ENCODE results near the gene JUNB. TPM values are rescaled to one million over a fixed set of nuclear protein-coding genes. Genes with fewer than 3 reads are reported as not detected.

Gene JUNB
- total RNA-seq, 1 donor from 2014 or later: 5.7 TPM

DNA sequence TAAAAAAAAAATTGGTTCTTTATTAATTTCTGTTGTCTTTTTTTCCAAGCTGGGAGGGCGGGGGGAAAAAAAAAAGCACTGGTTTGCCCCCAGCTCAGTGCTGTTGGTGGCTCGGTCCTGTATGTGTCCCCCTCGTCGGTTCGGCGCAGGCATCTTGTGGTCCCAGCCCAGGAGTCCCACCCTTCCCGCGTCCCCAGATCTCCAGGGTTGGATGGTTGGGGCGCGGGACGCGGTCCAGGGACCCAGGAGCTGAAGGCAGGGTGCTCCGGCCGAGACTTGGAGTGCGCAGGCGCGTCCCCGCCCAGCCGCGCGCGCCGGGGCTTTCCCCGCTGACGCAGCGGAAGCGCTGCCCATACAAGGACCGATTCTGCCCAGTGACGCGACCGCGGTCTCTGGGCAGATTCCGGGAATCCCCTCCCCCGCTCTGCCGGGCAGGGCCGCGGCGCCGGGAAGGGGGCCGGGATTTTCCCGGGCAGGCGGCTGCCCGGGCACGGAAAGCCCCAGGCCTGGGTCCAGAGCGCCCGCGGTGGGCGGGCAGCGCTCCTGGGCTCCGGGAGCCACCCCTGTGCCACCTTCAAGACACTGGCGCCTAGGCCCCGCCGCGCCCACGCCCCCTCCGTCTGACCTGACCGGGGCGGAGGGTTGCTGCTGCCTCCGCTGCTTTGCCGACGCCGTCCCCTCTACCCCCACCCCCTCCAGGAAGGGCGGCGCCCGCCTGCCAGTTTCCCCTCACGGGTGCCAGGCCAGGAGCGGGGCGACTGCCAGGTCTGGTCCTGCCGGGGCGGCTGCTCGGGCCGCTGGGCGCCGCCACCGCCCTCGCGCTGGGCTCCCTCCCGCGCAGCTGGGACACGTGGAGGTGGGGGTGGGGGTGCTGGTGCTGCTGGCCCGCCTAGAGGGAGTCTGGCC lies 2.3 kb downstream of the JUNB start:
- TF ChIP-seq, protein P1, sequence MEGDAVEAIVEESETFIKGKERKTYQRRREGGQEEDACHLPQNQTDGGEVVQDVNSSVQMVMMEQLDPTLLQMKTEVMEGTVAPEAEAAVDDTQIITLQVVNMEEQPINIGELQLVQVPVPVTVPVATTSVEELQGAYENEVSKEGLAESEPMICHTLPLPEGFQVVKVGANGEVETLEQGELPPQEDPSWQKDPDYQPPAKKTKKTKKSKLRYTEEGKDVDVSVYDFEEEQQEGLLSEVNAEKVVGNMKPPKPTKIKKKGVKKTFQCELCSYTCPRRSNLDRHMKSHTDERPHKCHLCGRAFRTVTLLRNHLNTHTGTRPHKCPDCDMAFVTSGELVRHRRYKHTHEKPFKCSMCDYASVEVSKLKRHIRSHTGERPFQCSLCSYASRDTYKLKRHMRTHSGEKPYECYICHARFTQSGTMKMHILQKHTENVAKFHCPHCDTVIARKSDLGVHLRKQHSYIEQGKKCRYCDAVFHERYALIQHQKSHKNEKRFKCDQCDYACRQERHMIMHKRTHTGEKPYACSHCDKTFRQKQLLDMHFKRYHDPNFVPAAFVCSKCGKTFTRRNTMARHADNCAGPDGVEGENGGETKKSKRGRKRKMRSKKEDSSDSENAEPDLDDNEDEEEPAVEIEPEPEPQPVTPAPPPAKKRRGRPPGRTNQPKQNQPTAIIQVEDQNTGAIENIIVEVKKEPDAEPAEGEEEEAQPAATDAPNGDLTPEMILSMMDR (IDR thresholded peaks at IDR 0.05; ENCODE audit: unreplicated experiment): peak; percentile 5
- peak; percentile 85 for DNase-seq (ENCODE audit: low spot score, unreplicated experiment)
- H3K4me3 Mint-ChIP-seq (ENCODE audit: low read depth): peak overlapping the region; percentile 80
- H3K9me3 Mint-ChIP-seq (ENCODE audit: low read depth): no peaks in the 10 kb centered on the region
- H3K4me1 Mint-ChIP-seq (ENCODE audit: low read depth): peaks cover 18% of the 10 kb centered on the region
- peak overlapping the region; percentile 92 for H3K27ac Mint-ChIP-seq
- H3K36me3 Mint-ChIP-seq (ENCODE audit: insufficient read depth): peaks cover 1% of the 10 kb centered on the region
- peaks cover 18% of the 10 kb centered on the region for H3K27me3 Mint-ChIP-seq

DNA sequence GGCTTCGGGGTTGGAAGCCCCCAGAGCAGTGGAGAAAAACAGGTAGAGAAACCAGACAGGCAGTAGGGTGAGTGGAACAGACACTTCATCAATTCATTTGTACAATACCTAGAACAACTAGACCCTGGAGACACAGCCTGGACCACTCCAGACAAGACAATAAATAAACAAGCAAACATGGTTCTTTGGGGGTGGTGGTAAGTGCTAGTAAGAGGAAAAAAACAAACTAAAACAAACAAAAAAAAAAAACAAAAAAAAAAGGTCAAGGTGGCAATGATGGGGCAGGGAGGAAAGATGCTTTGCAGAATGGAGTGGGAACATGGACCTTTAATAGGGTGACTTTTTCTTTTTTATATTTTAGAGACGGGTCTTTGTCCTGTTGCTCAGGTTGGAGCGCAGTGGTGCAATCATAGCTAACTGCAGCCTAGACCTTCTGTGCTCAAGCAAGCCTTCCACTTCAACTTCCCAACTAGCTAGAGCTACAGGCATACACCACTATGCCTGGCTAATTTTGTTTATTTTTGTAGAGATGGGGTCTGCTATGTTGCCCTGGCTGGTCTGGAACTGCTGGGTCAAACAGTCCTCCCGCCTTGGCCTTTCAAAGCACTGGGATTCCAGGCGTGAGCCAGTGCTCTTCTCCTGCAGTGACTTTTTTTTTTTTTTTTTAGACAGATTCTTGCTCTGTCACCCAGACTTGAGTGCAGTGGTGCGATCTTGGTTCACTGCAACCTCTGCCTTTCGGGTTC lies 3.1 kb downstream of the JUNB start:
- Mint-ChIP-seq H3K4me3 (ENCODE audit: low read depth) (peak overlapping the region; percentile 58), H3K27me3 (peaks cover 12% of the 10 kb centered on the region), H3K9me3 (ENCODE audit: low read depth) (no peaks in the 10 kb centered on the region), H3K36me3 (ENCODE audit: insufficient read depth) (peaks cover 3% of the 10 kb centered on the region), H3K27ac (peak overlapping the region; percentile 55), H3K4me1 (ENCODE audit: low read depth) (peaks cover 14% of the 10 kb centered on the region)
- TF ChIP-seq, protein P1 (IDR thresholded peaks at IDR 0.05; ENCODE audit: unreplicated experiment): no peak
- DNase-seq (ENCODE audit: low spot score, unreplicated experiment): no peak

DNA sequence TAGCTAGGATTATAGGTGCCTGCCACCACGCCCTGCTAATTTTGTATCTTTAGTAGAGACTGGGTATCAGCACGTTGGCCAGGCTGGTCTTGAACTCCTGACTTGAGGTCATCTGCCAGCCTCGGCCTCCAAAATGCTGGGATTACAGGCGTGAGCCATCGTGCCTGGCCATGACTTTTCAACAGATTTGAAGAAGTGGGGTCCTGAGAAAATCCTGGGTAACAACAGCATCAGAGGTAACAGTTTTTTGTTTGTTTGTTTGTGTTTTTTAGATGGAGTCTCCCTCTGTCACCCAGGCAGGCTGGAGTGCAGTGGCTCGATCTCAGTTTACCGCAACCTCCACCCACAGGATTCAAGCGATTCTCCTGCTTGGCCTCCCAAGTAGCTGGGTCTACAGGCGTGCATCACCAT lies 3.7 kb downstream of the JUNB start:
- Mint-ChIP-seq H3K4me1 (ENCODE audit: low read depth) (peaks cover 15% of the 10 kb centered on the region), H3K4me3 (ENCODE audit: low read depth) (no peak overlapping the region), H3K27ac (no peak overlapping the region), H3K36me3 (ENCODE audit: insufficient read depth) (peaks cover 6% of the 10 kb centered on the region), H3K27me3 (peaks cover 11% of the 10 kb centered on the region), H3K9me3 (ENCODE audit: low read depth) (no peaks in the 10 kb centered on the region)
- DNase-seq (ENCODE audit: low spot score, unreplicated experiment): no peak
- TF ChIP-seq, protein P1 (IDR thresholded peaks at IDR 0.05; ENCODE audit: unreplicated experiment): no peak

GRCh38 chr19:12796146-12797071 lies 5.1 kb downstream of the JUNB start:
- Mint-ChIP-seq H3K4me1 (ENCODE audit: low read depth) (peaks cover 14% of the 10 kb centered on the region), H3K36me3 (ENCODE audit: insufficient read depth) (peaks cover 6% of the 10 kb centered on the region), H3K27ac (no peak overlapping the region), H3K9me3 (ENCODE audit: low read depth) (no peaks in the 10 kb centered on the region), H3K4me3 (ENCODE audit: low read depth) (peak overlapping the region; percentile 4), H3K27me3 (peaks cover 2% of the 10 kb centered on the region)
- TF ChIP-seq, protein P1 (IDR thresholded peaks at IDR 0.05; ENCODE audit: unreplicated experiment): peak; percentile 91
- peak; percentile 63 for DNase-seq (ENCODE audit: low spot score, unreplicated experiment)
